ENCODE results near the gene ZNF784. TPM values are rescaled to one million over a fixed set of nuclear protein-coding genes. Genes with fewer than 3 reads are reported as not detected.
A peak's percentile ranks its signal among the peaks of the same experiment; 100 is the strongest.

Gene ZNF784
- total and polyA plus RNA-seq, 2 of the 13 experiments (the other 11 are each of a cell fraction or from before 2014, with no cell fraction given), result 4.1 to 4.2 TPM

DNA sequence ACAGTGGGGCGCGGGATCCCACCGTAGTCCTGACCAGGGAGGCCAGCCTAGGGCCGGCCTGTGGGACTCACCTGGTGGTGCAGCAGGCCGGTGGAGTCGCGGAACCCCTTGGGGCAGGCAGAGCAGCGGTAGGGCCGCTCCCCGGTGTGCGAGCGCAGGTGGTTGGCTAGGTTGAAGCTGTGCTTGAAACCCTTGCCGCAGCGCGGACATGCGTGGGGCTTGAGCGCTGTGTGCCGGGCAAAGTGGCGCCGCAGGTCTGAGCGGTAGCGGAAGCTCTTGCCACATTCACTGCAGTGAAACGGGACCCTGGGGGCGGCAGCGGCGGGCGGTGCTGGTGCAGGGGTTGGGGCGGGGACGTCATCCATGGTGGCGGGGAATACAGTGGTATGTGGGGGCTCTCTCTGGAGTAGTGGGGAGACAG is 26.9 kb downstream of the ZNF784 start:
- intact Hi-C loops (cut with micrococcal nuclease; ENCODE audit: unreplicated experiment), result no loop called here
- H3K9me3 ChIP-seq (ENCODE audit: low read length), result no peaks in the 10 kb centered on the region
- no peak for ATAC-seq

DNA sequence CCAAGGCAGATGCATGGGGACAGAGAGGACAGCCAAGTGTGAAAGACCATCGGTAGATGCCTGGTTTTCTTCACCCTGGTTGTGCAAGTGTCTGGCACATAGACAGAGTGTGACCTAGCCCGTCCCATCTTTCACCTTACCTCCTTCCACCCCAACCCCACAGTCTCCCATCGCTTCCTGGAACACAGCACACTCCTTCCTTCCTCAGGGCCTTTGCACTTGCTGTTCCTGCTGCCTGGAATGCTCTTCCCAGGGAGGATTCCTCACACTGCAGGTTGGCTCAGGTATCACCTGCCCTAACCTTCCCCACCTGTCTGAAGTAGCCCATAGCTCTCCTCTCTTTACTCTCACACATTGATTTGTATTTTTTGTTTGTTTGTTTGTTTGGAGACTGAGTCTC is 28.1 kb downstream of the ZNF784 start:
- Histone ChIP-seq H3K79me2 (ENCODE audit: insufficient read depth, low read length) (peaks cover 2% of the 10 kb centered on the region), H3K27ac (ENCODE audit: extremely low read length, insufficient read depth, low read length) (no peak overlapping the region), H3K4me2 (ENCODE audit: low read depth, low read length) (no peak overlapping the region), H3K36me3 (replicated peaks in 1 of 2; ENCODE audit: control insufficient read depth in 1 of 2, insufficient read depth in 2 of 2, low read length in 2 of 2) (peaks cover 10 to 32% of the 10 kb centered on the region in 2 experiments; a peak in 4 of 5 replicates), H3K9ac (ENCODE audit: insufficient read depth, low read depth, low read length) (no peak overlapping the region), H2AFZ (ENCODE audit: low read length) (no peak overlapping the region), H3K9me3 (ENCODE audit: low read length) (no peaks in the 10 kb centered on the region), H3K4me3 (replicated peaks in 1 of 3; ENCODE audit: insufficient read depth in 1 of 3, low read depth in 2 of 3, low read length in 3 of 3) (no peak overlapping the region), H4K20me1 (ENCODE audit: insufficient read depth, low read length) (0 out of 2 replicates have a peak, but pooled peaks cover 6% of the 10 kb centered on the region), H3K4me1 (ENCODE audit: insufficient read depth, low read length) (peaks cover 16% of the 10 kb centered on the region), H3K27me3 (ENCODE audit: control insufficient read depth in 1 of 2, insufficient read depth in 2 of 2, low read length in 2 of 2) (no peaks in the 10 kb centered on the region; a peak in 1 of 5 replicates)
- BruUV-seq (replicated peaks), result no TSS peak
- ATAC-seq (no peak), FAIRE-seq (no peak), DNase-seq (ENCODE audit: low spot score) (no peak)
- 94% methylated on average over 3 of the region's 3 CpGs for WGBS (ENCODE audit: low lambda C conversion rate)
- in situ Hi-C loops (cut with HindIII; ENCODE audit: extremely low pct_ligation_motif_present, low pct_unique_long_range_greater_than_20kb), result no loop called here
- intact Hi-C loops (cut with micrococcal nuclease; ENCODE audit: unreplicated experiment), result no loop called here
- CTCF ChIA-PET (ENCODE audit: low intra/inter-chr PET ratio, low total read pairs), result no interaction called here
- POLR2A ChIA-PET, result interaction anchor here (1.0 kb wide), 1 partner anchor 9 kb away, joined by 4 read pairs; no protein-coding TSS in a partner anchor
- TF ChIP-seq FOXP1 (IDR thresholded peaks at IDR 0.05) (no peak), FOXP1 (CRISPR knock-in tag; IDR thresholded peaks at IDR 0.05) (no peak), ZNF546 (CRISPR knock-in tag; conservative IDR thresholded peaks at IDR 0.05) (no peak), ZNF124 (CRISPR knock-in tag; IDR thresholded peaks at IDR 0.05) (no peak), YEATS4 (CRISPR knock-in tag; IDR thresholded peaks at IDR 0.05; ENCODE audit: borderline replicate concordance) (no peak), PRMT3 (CRISPR knock-in tag; IDR thresholded peaks at IDR 0.05; ENCODE audit: borderline replicate concordance, low read depth) (no peak), ZBTB8A (CRISPR knock-in tag; IDR thresholded peaks at IDR 0.05; ENCODE audit: borderline replicate concordance, low read depth) (no peak), TCF7L2 (IDR thresholded peaks at IDR 0.05; ENCODE audit: low read depth, low read length) (no peak), CHCHD3 (CRISPR knock-in tag; IDR thresholded peaks at IDR 0.05) (no peak), NCOA5 (CRISPR knock-in tag; IDR thresholded peaks at IDR 0.05) (no peak), HHEX (CRISPR knock-in tag; IDR thresholded peaks at IDR 0.05) (no peak), NRL (CRISPR knock-in tag; IDR thresholded peaks at IDR 0.05; ENCODE audit: borderline replicate concordance) (no peak), POLR2AphosphoS2 (IDR thresholded peaks at IDR 0.05; ENCODE audit: low read depth, low read length) (no peak)
- TF ChIP-seq, protein P1, sequence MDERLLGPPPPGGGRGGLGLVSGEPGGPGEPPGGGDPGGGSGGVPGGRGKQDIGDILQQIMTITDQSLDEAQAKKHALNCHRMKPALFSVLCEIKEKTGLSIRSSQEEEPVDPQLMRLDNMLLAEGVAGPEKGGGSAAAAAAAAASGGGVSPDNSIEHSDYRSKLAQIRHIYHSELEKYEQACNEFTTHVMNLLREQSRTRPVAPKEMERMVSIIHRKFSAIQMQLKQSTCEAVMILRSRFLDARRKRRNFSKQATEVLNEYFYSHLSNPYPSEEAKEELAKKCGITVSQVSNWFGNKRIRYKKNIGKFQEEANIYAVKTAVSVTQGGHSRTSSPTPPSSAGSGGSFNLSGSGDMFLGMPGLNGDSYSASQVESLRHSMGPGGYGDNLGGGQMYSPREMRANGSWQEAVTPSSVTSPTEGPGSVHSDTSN (CRISPR knock-in tag; IDR thresholded peaks at IDR 0.05), result no peak
- TF ChIP-seq, protein P2, sequence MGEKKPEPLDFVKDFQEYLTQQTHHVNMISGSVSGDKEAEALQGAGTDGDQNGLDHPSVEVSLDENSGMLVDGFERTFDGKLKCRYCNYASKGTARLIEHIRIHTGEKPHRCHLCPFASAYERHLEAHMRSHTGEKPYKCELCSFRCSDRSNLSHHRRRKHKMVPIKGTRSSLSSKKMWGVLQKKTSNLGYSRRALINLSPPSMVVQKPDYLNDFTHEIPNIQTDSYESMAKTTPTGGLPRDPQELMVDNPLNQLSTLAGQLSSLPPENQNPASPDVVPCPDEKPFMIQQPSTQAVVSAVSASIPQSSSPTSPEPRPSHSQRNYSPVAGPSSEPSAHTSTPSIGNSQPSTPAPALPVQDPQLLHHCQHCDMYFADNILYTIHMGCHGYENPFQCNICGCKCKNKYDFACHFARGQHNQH (CRISPR knock-in tag; IDR thresholded peaks at IDR 0.05), result no peak
- TF ChIP-seq, protein P3, sequence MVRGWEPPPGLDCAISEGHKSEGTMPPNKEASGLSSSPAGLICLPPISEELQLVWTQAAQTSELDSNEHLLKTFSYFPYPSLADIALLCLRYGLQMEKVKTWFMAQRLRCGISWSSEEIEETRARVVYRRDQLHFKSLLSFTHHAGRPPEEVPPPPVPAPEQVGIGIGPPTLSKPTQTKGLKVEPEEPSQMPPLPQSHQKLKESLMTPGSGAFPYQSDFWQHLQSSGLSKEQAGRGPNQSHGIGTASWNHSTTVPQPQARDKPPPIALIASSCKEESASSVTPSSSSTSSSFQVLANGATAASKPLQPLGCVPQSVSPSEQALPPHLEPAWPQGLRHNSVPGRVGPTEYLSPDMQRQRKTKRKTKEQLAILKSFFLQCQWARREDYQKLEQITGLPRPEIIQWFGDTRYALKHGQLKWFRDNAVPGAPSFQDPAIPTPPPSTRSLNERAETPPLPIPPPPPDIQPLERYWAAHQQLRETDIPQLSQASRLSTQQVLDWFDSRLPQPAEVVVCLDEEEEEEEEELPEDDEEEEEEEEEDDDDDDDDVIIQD (CRISPR knock-in tag; IDR thresholded peaks at IDR 0.05; ENCODE audit: low read depth), result no peak

More for the DNA sequence above, 26.9 kb downstream of the ZNF784 start:
- Histone ChIP-seq H3K4me3 (replicated peaks in 1 of 3; ENCODE audit: insufficient read depth in 1 of 3, low read depth in 2 of 3, low read length in 3 of 3) (no peak overlapping the region), H3K27me3 (ENCODE audit: control insufficient read depth in 1 of 2, insufficient read depth in 2 of 2, low read length in 2 of 2) (no peaks in the 10 kb centered on the region; a peak in 1 of 5 replicates), H4K20me1 (ENCODE audit: insufficient read depth, low read length) (0 out of 2 replicates have a peak, but pooled peaks cover 6% of the 10 kb centered on the region), H3K4me2 (ENCODE audit: low read depth, low read length) (no peak overlapping the region), H3K4me1 (ENCODE audit: insufficient read depth, low read length) (peaks cover 23% of the 10 kb centered on the region), H3K9ac (ENCODE audit: insufficient read depth, low read depth, low read length) (no peak overlapping the region), H2AFZ (ENCODE audit: low read length) (no peak overlapping the region), H3K27ac (ENCODE audit: extremely low read length, insufficient read depth, low read length) (no peak overlapping the region), H3K79me2 (ENCODE audit: insufficient read depth, low read length) (peaks cover 2% of the 10 kb centered on the region), H3K36me3 (replicated peaks in 1 of 2; ENCODE audit: control insufficient read depth in 1 of 2, insufficient read depth in 2 of 2, low read length in 2 of 2) (peaks cover 10 to 32% of the 10 kb centered on the region in 2 experiments; a peak in 4 of 5 replicates)
- no peak for FAIRE-seq
- in situ Hi-C loops (cut with HindIII; ENCODE audit: extremely low pct_ligation_motif_present, low pct_unique_long_range_greater_than_20kb), result no loop called here
- DNase-seq (ENCODE audit: low spot score), result no peak
- BruUV-seq (replicated peaks), result no TSS peak
- WGBS (ENCODE audit: low lambda C conversion rate), result over 99% methylated on average over 30 of the region's 30 CpGs
- CTCF ChIA-PET (ENCODE audit: low intra/inter-chr PET ratio, low total read pairs), result no interaction called here
- POLR2A ChIA-PET, result interaction anchor here (3.6 to 4.9 kb wide), 2 partner anchors 12 to 16 kb away, joined by 45 to 66 read pairs; partner anchors contain the start of gene ZNF579
- TF ChIP-seq AGO2 (optimal IDR thresholded peaks at IDR 0.05; ENCODE audit: low read depth, low read length) (peak; percentile 79), SP1 (IDR thresholded peaks at IDR 0.05) (no peak), SP1 (CRISPR knock-in tag; IDR thresholded peaks at IDR 0.05) (no peak), RBFOX2 (IDR thresholded peaks at IDR 0.05; ENCODE audit: low read depth, low read length) (peak; percentile 68)

Measured in HepG2 (cell line).